NK-92 (cell line): ENCODE measurements around the gene PKMYT1.
"Not testable (repeated sequence)": the region's sequence is repeated elsewhere in the genome, so short reads cannot be mapped to it uniquely, and the experiment has no call there.

Experiments used
- DNase-seq: peaks from one replicate; lab custom pipeline; 2025; ENCODE audit not compliant: unreplicated experiment; lab: John Stamatoyannopoulos, UW

The PKMYT1 gene

GRCh38 chr16:2962334-2963073 is 17.7 kb downstream of the PKMYT1 start:
- DNase-seq: no peak

GRCh38 chr16:2960183-2961010 is 19.8 kb downstream of the PKMYT1 start:
- no peak for DNase-seq

GRCh38 chr16:2959206-2959605 is 21.0 kb downstream of the PKMYT1 start:
- DNase-seq: no peak

DNA sequence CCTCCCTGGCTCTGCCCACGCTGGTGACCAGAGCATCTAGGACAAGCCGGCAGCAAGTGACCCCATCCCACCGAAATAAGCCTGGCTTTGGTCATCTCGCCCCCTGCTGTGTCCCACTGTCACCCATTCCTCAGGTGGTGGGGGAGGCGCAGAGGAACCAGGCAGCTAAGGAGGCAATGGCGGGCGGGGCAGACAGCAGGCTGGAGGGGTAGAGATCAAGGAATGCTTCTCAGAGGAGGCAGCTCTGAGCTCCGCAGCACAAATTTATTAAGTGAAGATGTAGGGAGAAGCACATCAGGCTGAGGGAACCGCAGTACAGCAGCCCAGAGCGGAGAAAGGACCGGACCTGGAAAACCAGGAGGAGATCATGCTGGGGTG is 23.7 kb downstream of the PKMYT1 start:
- no peak for DNase-seq

DNA sequence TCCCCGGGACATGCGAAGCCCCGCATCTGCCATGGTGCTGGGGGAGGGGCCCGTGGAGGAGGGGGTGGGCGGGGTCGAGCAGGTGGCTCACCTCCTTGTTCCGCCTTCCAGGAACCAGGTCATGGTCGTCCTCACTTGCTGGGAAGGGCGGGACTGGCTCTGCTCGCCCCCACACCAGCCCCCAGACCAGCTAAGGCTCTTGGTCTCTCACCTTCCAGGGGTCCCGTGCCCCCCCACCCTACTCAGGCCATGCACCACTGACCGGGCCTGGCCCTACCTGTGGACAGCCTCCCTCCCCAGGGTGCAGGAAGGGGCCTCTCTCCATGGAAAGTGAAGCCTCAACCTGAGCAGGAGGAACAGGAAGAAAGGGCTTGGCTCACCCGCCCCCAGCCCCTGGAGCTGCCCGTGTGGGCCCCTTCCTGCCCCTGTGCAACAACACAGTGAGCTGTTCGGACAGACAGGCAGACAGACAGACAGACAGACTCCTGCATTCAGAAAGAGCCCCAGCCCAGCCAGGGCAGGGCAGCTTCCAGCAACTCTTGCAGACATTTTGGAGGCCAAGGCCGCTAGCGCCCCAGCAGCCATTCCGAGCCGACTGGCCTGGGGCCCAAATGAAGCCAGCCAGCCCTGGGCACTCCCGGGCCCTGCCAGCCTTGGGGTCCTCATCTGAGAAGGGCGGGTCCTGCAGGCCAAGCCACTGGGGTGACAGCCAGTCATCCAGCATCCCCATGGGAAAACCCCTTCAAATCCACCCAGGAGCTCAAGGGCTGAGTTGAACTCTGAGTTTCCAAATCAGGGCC is 24.3 kb downstream of the PKMYT1 start:
- DNase-seq: no peak

GRCh38 chr16:2955438-2955778 is 24.8 kb downstream of the PKMYT1 start:
- DNase-seq: no peak

DNA sequence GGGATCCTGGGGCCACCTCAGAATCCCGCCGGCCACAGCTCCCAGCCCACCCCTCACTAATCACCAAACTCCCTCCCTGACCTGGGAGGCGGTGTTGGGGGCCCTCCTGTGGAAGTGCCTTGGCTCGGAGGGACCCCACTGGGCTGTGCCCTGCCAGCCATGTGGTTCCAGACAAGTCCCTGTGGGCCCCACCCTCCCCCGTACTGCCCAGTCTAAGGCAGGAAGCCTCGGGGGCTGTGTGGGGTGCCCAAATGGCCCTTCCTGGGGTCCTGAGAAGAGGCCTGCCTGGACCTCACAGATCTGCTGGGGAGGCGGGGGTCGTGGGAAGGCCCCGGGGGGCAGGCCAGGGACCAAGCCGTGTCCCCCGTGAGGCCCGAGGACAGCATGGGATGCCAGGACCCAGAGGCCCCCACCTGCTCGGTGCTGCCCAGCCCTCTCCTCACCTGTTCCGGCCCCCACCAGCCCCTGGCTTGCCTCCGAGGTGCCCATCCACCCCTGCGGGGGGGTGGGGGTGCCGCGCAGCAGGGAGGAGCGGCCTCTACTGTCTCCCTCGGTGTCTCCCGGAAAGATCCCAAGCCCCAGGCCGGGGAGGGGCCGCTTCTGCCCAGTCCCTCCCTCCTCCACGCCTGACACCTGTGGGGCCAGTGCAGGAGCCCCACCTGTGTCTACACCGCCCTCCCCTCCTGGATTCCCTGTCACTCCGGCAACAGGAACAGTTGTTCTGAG is 25.4 kb downstream of the PKMYT1 start:
- no peak for DNase-seq

DNA sequence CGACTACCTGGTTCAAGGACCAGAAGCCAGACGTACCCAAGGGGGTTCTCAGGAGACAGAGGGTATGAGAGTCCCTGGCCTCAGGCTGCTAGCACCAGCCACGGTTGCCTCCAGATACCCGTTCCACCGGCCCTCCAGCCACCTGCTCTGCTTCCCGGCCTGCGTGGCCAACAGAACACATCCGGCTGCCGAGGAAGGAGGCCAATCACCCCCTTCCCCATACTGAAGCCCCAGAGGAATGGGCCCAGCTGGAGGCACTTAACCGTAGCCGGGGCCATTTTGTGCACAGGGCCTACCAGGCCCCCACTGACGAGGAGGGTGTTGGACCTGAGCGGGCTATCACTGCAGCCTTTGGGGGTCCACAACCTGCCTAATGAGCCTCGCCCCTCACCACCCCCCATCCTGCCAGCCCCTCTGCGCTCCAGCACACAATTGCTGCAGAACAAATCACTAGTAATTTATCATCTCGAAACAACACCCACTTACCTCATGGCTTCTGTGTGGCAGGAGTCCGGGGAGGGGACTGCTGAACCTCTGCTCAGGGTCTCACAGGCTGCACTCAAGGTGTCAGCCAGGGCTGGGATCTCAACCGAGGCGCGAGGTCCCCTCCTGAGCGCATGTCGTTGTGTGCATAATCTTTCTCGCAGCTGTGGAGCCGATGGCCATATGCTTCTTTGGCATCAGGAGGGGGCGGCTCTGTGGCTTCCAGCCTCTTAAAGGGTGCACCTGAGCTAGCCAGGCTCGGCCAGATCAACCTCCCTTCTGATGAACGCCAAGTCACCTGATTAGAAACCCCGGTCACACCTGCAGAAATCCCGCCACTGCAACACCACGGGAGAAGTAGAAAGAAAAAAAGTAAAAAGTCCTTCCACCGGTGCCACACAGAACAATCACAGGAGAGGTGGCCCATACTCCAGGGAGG is 26.3 kb downstream of the PKMYT1 start:
- DNase-seq: no peak

DNA sequence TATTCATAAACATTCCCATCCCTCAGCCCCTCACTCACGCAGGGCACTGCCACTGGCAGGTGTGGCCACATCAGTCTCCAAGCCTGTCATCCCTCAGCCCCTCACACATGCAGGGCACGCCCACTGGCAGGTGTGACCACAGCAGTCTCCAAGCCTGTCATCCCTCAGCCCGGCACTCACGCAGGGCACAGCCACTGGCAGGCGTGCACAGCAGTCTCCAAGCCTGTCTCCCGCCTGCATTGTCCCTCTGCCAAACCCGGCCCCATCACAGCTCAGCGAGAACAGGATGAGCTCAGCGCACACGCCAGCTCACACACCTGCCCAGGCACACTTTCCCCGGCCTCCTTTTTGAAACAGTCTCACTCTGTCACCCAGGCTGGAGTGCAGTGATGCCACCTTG is 27.6 kb downstream of the PKMYT1 start:
- DNase-seq: no peak

- no peak for DNase-seq
Observed at GRCh38 chr16:2950773-2951172, 29.5 kb downstream of the PKMYT1 start.

GRCh38 chr16:2950353-2950724 is 29.9 kb downstream of the PKMYT1 start:
- no peak for DNase-seq

DNA sequence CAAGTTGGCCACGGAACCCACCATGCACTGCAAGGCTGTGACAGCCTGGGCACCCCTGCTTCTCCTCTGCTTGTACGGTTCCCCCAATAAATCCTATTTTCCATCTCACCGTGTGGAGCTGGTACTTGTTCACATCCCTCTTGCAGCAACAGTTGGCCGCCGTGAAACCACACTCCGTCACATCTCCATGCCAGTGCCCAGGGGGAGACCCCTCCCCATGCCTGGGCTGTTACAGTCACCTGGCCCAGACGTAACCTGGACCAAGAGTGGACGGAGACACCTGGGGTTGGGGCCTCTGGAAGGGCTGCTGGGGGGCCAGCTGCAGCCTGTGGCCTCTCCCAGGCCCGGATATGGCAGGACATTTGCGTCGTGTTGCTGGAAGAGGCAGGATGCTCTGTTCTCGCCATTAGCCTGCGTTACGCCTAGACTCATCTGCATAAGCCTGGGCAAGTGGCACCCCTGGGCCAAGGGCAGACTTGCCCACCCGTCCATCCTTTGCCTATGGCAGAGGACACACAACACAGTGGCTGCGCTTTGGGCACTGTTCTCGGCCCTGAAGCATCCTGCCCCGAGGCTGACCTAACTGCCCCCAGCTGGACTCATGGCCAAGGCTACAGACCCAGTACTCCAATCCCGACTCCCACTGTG is 30.4 kb downstream of the PKMYT1 start:
- DNase-seq: no peak

DNA sequence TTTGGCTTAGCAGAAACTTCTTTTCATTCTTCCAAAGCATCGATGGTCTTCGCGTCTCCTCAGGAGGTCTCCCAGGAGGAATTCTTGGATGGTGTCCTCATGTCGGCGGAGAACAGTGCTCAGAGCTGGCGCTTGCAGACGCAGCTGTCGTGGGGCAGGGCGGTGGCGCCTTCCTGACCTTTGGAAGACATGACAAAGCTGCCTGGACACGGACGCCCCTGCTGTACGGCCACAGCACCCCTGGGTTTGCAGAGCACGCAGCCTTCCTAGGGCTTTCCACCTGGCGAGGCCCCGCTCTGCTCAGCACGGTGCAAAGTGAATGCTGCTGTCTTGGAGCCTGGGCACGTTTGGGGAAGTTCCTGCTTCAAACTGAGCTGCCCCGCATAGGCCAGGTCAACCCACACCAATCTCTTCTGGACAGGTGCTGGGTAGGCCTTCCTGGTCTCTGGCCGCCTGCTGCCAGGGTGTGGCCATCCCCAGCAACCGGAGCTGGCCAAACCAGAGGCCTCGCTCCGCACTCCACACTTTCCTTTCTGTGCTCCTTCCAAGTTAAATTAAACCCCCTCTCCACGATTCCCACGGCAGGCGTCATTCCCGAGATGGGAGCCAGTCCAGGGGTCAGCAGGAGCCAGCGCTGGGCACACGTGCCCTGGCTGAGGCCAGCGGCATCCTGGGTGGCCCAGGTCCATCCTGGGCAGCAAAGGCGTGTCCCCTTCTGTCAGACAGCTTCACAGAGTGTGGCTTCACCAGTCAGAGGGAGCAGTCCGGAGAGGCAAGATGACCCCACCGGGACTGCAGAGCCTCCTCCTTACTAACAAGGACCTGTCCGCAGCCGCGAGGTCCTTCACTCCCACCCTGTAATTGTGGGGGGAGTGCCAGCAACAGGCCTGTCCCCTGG is 31.2 kb downstream of the PKMYT1 start:
- DNase-seq: no peak

- DNase-seq: no peak
Observed at GRCh38 chr16:2946649-2947048, 33.6 kb downstream of the PKMYT1 start.

DNA sequence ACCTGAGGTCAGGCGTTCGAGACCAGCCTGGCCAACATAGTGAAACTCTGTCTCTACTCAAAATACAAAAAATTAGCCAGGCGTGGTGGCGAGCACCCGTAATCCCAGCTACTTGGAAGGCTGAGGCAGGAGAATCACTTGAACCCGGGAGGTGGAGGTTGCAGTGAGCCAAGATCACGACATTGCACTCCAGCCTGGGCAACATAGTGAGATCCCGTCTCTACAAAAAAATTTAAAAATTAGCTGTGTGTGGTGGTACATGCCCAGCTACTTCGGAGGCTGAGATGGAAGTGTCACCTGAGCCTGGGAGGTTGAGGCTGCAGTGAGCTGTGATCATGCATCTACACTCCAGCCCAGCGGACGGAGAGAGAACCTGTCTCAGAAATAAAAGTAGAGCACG is 36.5 kb downstream of the PKMYT1 start:
- not testable (repeated sequence) for DNase-seq

DNA sequence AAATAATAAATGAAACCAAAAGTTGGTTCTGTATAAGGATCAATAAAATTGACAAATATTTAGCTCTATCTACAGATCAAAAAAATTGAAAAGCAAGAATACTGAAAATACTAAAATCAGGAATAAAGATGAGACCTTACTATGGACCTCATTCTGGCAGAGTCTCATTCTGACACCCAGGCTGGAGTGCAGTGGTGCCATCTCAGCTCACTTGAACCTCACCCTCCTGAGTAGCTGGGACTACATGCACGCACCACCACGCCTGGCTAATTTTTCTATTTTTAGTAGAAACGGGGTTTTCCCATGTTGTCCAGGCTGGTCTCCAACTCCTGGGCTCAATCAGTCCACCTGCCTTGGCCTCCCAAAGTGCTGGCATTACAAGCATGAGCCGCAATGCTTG is 38.2 kb downstream of the PKMYT1 start:
- no peak for DNase-seq

GRCh38 chr16:2939968-2940367 is 40.3 kb downstream of the PKMYT1 start:
- DNase-seq: no peak

GRCh38 chr16:2938206-2938605 is 42.0 kb downstream of the PKMYT1 start:
- no peak for DNase-seq

- DNase-seq: no peak
Observed at GRCh38 chr16:2937170-2937569, 43.1 kb downstream of the PKMYT1 start.
